Gastrocnemius medialis (tissue), 4 donors: ENCODE data around the gene MEIS2.

Experiments used
- POLR2A ChIP-seq, 2 donors: fragments of 450-650 bp; IDR thresholded peaks; one replicate each; pipeline ENCODE4 v1.6.1; 2017; ENCODE audit warnings: antibody characterized with exemption in 2 of 2, mild to moderate bottlenecking in 2 of 2, moderate library complexity in 2 of 2
- TF ChIP-seq, protein P1 (sequence below), 5 experiments: fragments of 450-650 bp in 3 of 5; fragments of 200-600 bp in 2 of 5; sonication (generic) in 2 of 5; IDR thresholded peaks in 4 of 5; conservative IDR thresholded peaks in 1 of 5; 1 replicate in 4 of 5; 2 replicates in 1 of 5; pipeline ENCODE4 v1.5.1; 2016 to 2019; ENCODE audit warnings: antibody characterized with exemption in 5 of 5, mild to moderate bottlenecking in 3 of 5, moderate library complexity in 3 of 5

DNA sequence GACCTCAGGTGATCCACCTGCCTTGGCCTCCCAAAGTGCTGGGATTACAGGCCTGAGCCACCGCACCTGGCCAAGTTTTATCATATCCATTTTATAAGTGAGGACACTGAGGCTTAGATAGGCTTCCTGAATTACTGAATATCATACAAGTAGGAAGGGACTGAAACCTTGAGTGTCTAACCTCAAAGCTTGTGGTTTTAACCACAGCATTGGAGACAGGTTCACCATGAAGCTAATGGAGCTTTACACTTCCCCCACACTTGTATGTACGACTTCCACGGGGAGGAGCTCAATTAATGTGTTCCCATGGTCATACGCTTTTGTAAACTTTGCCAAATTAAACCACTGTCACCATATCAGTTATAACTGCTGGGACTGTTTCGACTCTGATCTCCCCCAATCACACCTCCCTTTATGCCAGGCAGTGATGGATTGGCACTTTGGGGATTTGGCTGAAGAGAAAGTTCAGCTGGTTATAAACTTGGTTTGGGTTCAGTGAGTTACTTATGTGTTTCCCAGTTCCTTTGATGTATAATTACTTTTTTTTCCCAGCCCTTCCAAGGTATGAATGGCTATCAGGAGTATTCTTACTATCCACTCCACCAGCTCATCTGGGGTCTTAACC lies 38.4 kb upstream of the MEIS2 start:
- TF ChIP-seq, protein P1, sequence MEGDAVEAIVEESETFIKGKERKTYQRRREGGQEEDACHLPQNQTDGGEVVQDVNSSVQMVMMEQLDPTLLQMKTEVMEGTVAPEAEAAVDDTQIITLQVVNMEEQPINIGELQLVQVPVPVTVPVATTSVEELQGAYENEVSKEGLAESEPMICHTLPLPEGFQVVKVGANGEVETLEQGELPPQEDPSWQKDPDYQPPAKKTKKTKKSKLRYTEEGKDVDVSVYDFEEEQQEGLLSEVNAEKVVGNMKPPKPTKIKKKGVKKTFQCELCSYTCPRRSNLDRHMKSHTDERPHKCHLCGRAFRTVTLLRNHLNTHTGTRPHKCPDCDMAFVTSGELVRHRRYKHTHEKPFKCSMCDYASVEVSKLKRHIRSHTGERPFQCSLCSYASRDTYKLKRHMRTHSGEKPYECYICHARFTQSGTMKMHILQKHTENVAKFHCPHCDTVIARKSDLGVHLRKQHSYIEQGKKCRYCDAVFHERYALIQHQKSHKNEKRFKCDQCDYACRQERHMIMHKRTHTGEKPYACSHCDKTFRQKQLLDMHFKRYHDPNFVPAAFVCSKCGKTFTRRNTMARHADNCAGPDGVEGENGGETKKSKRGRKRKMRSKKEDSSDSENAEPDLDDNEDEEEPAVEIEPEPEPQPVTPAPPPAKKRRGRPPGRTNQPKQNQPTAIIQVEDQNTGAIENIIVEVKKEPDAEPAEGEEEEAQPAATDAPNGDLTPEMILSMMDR (IDR thresholded peaks at IDR 0.05 in 4 of 5, conservative IDR thresholded peaks at IDR 0.05 in 1 of 5), result no peak
- TF ChIP-seq POLR2A (IDR thresholded peaks at IDR 0.05), result no peak
